Panc1 (cell line): ENCODE data around the gene ABCC4.

Experiments used
- CTCF ChIP-seq: fragments of 450-650 bp; IDR thresholded peaks from 2 replicates; pipeline ENCODE4 v1.5.1; 2017; ENCODE audit warnings: mild to moderate bottlenecking
- POLR2AphosphoS5 ChIP-seq: IDR thresholded peaks from 2 replicates; pipeline ENCODE4 v1.6.1; 2012; ENCODE audit warnings: mild to moderate bottlenecking, low read depth, low read length, moderate library complexity

- TF ChIP-seq CTCF = no peak
- no peak for TF ChIP-seq POLR2AphosphoS5
These were observed 25.8 kb downstream of the ABCC4 start for GRCh38 chr13:95275322-95276036.
